Activated CD8-positive, alpha-beta T cell treated with anti-CD3 and anti-CD28 coated beads for 36 hours (primary cell): Measurements from ENCODE around the gene SLC44A4. TPM values are rescaled to one million over a fixed set of nuclear protein-coding genes. Genes with fewer than 3 reads are reported as not detected.
"Not testable (repeated sequence)": the region's sequence is repeated elsewhere in the genome, so short reads cannot be mapped to it uniquely, and the experiment has no call there.

Experiments
- ATAC-seq: fragments of 200-7000 bp; cut with Tn5 transposase; one replicate; pipeline ENCODE4 v1.10.0; 2021; ENCODE audit warnings: mild to moderate bottlenecking, moderate library complexity
- CTCF ChIA-PET: fragments of 350-600 bp; sonication (Branson Sonifier 250); formaldehyde crosslinking; loops from one replicate; lab custom pipeline; 2021; ENCODE audit warnings: antibody characterized with exemption; lab: Charles Lee
- POLR2A ChIA-PET: fragments of 350-600 bp; sonication (Branson Sonifier 250); formaldehyde crosslinking; loops from one replicate; lab custom pipeline; 2021; ENCODE audit warnings: antibody characterized with exemption; lab: Charles Lee
- DNase-seq: peaks from one replicate; pipeline ENCODE4 v3.0.0-alpha.2; 2020
- H3K27ac Mint-ChIP-seq: one replicate; pipeline ENCODE4 v1.8.0; 2021; ENCODE audit warnings: mild to moderate bottlenecking, mixed read lengths
- H3K27me3 Mint-ChIP-seq: one replicate; pipeline ENCODE4 v1.8.0; 2021; ENCODE audit warnings: mixed read lengths
- H3K36me3 Mint-ChIP-seq: one replicate; pipeline ENCODE4 v1.8.0; 2021; ENCODE audit warnings: low read depth, mixed read lengths
- H3K4me1 Mint-ChIP-seq: one replicate; pipeline ENCODE4 v1.8.0; 2021; ENCODE audit warnings: low read depth, mixed read lengths
- H3K4me3 Mint-ChIP-seq: one replicate; pipeline ENCODE4 v1.8.0; 2021; ENCODE audit warnings: mild to moderate bottlenecking, moderate library complexity, mixed read lengths
- H3K9me3 Mint-ChIP-seq: one replicate; pipeline ENCODE4 v1.8.0; 2021; ENCODE audit warnings: mixed read lengths
- intact Hi-C: fragments of 100-400 bp; cut with micrococcal nuclease; formaldehyde crosslinking; loops from one replicate; pipeline ENCODE4 v1.10.0; 2022
- total RNA-seq, 2 experiments: library from RNA; stranded (reverse); gene quantifications; one replicate each; pipeline ENCODE4 v1.2.3, GENCODE V29; 2021
- TF ChIP-seq, protein P1 (sequence below): fragments of 200-600 bp; IDR thresholded peaks from one replicate; pipeline ENCODE4 v1.8.0; 2022; ENCODE audit warnings: antibody characterized with exemption, mild to moderate bottlenecking

The SLC44A4 gene
- total RNA-seq, 2 experiments from 2014 or later, result not detected

DNA sequence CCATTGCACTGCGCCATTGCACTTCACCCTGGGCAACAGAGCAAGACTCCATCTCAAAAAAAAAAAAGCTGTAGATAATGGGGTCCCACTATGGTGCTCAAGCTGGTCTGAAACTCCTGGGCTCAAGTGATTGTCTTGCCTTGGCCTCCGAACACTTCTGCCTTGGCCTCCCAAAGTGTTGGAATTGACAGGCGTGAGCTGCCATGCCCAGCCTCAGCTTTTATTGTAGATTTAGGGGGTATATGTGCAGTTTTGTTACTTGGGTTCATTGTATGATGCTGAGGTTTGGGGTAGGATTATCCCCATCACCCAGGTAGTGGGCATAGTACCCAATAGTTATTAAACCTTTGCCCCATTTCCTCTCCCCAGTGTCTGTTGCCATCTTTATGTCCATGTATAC, 39.8 kb downstream of the SLC44A4 start:
- no peak for DNase-seq
- CTCF ChIA-PET, result interaction anchor here (1.2 to 1.3 kb wide), 3 partner anchors 18 to 109 kb away, joined by 3 to 5 read pairs (median 4); no protein-coding TSS in a partner anchor
- TF ChIP-seq, protein P1, sequence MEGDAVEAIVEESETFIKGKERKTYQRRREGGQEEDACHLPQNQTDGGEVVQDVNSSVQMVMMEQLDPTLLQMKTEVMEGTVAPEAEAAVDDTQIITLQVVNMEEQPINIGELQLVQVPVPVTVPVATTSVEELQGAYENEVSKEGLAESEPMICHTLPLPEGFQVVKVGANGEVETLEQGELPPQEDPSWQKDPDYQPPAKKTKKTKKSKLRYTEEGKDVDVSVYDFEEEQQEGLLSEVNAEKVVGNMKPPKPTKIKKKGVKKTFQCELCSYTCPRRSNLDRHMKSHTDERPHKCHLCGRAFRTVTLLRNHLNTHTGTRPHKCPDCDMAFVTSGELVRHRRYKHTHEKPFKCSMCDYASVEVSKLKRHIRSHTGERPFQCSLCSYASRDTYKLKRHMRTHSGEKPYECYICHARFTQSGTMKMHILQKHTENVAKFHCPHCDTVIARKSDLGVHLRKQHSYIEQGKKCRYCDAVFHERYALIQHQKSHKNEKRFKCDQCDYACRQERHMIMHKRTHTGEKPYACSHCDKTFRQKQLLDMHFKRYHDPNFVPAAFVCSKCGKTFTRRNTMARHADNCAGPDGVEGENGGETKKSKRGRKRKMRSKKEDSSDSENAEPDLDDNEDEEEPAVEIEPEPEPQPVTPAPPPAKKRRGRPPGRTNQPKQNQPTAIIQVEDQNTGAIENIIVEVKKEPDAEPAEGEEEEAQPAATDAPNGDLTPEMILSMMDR, result no peak
- H3K4me1 Mint-ChIP-seq, result peaks cover 21% of the 10 kb centered on the region
- peak overlapping the region; percentile 60 for H3K27ac Mint-ChIP-seq
- peaks cover 65% of the 10 kb centered on the region for H3K36me3 Mint-ChIP-seq
- POLR2A ChIA-PET, result interaction anchor here (0.7 to 7.0 kb wide), 8 partner anchors 9 to 178 kb away, joined by 3 to 42 read pairs (median 3); partner anchors contain the start of genes C6orf47, LSM2 and NEU1
- peak overlapping the region; percentile 92 for H3K4me3 Mint-ChIP-seq
- intact Hi-C loops, result loop anchor here (2.0 to 10.0 kb wide), 2 partner anchors 22 to 174 kb away; partner anchors contain the start of genes C6orf47, CSNK2B, GPANK1 and LY6G5B
- H3K9me3 Mint-ChIP-seq, result no peaks in the 10 kb centered on the region
- H3K27me3 Mint-ChIP-seq, result no peaks in the 10 kb centered on the region
- no peak for ATAC-seq

DNA sequence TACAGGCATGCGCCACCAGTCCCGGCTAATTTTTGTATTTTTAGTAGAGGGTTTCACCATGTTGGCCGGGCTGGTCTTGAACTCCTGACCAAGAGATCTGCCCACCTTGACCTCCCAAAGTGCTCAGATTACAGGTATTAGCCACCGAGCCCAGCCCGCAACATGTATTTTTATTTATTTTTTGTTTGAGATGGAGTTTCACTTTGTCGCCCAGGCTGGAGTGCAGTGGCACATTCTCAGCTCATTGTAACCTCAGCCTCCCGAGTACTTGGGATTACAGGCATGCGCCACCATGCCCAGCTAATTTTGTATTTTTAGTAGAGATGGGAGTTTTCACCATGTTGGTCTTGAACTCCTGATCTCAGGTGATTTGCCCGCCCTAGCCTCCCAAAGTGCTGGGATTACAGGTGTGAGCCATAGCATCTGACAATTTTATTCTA, 40.7 kb downstream of the SLC44A4 start:
- not testable (repeated sequence) for H3K27me3 Mint-ChIP-seq, ATAC-seq, H3K9me3 Mint-ChIP-seq, DNase-seq
- peak overlapping the region; percentile 92 for H3K4me3 Mint-ChIP-seq
- ChIA-PET POLR2A (interaction anchor here (0.7 to 7.0 kb wide), 5 partner anchors 13 to 115 kb away, joined by 3 to 42 read pairs (median 4); partner anchors contain the start of genes LSM2, MSH5 and NEU1), CTCF (interaction anchor here (0.7 to 1.3 kb wide), 4 partner anchors 8 to 1049 kb away, joined by 3 to 5 read pairs (median 4); no protein-coding TSS in a partner anchor)
- intact Hi-C loops, result loop anchor here (2.0 to 10.0 kb wide), 2 partner anchors 23 to 173 kb away; partner anchors contain the start of genes C6orf47, CSNK2B, GPANK1 and LY6G5B
- H3K4me1 Mint-ChIP-seq, result peaks cover 23% of the 10 kb centered on the region
- H3K27ac Mint-ChIP-seq, result peak overlapping the region; percentile 95
- peaks cover 63% of the 10 kb centered on the region for H3K36me3 Mint-ChIP-seq

DNA sequence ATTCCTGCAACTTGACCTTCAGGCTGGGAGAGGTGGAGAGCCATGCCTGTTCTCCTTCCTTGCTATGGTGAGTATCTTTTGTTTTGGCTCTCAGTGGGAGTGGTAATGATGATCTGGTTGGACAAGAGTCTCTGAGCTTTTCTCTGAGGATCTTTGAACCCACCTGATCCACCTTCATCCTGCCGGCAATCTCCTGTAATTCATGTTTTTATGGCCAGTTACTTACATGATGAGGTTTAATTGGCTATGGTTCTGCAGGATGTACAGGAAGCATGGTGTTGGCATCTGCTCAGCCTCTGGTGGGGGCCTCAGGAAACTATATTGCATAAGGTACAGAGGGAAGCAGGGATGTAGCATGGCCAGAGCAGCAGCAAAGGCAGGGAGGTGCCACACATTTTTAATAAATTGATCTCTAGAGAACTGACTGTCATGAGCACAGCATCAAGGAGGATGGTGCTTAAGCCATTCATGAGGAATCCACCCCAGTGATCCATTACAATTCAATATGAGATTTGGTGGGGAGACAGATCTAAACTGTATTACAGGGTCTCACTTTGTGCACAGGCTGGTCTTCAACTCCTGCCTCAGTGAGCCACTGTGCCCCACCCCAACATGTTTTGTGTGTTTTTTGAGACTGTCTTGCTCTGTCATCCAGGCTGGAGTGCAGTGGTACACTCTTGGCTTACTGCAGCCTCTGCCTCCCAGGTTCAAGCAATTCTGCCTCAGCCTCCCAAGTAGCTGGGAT, 41.3 kb downstream of the SLC44A4 start:
- TF ChIP-seq, protein P1, result no peak
- Mint-ChIP-seq H3K4me1 (peaks cover 26% of the 10 kb centered on the region), H3K36me3 (peaks cover 63% of the 10 kb centered on the region), H3K4me3 (peak overlapping the region; percentile 92), H3K9me3 (no peaks in the 10 kb centered on the region), H3K27me3 (no peaks in the 10 kb centered on the region), H3K27ac (peak overlapping the region; percentile 95)
- DNase-seq, result no peak
- intact Hi-C loops, result loop anchor here (2.0 to 10.0 kb wide), 2 partner anchors 23 to 173 kb away; partner anchors contain the start of genes C6orf47, CSNK2B, GPANK1 and LY6G5B
- ChIA-PET POLR2A (interaction anchor here (0.8 to 7.0 kb wide), 12 partner anchors 9 to 185 kb away, joined by 3 to 42 read pairs (median 4); partner anchors contain the start of genes BAG6, CSNK2B, GPANK1 and HSPA1A), CTCF (interaction anchor here (0.7 to 2.3 kb wide), 3 partner anchors 8 to 51 kb away, joined by 3 to 6 read pairs (median 3); partner anchors contain the start of gene NEU1)
- no peak for ATAC-seq

DNA sequence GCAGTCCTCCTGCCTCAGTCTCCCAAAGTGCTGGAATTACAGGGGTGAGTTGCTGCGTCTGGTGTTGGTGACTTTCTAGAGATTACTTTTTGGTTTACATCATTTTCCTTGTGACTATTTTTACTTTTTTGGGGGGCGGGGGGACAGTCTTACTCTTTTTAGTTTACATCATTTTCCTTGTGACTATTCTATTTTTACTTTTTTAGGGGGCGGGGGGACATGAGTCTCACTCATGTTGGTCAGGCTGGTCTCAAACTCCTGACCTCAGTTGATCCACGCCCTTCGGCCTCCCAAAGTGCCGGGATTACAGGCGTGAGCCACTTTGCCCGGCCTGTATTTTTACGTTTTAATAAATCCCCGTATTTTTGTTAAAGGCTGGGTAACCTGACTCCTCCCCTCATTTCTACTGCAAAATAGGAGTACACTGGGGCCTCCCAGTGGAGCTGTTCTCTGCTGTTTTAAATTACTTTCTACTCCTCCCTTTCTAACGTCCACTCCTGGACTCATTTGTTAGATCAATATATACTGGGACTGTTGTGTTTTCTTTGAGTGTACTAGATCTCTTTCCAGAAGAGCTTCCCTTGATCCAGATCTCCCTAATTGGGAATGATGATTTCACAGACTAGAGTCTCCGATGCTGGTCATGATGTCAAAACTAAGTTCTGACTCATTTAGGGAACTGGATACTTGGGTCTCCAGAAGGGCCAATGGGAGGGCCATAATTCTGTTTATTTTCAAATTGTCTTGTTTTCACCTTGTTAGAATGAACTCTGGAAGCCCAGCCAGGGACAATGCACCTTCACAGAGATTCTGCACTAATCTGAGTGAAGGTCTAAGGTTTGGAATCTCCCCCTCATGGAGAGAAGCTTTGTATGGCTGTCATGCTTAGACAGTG, 42.1 kb downstream of the SLC44A4 start:
- Mint-ChIP-seq H3K27me3 (no peaks in the 10 kb centered on the region), H3K4me1 (peaks cover 27% of the 10 kb centered on the region), H3K4me3 (peak overlapping the region; percentile 92), H3K36me3 (peaks cover 63% of the 10 kb centered on the region), H3K9me3 (no peaks in the 10 kb centered on the region), H3K27ac (peak overlapping the region; percentile 95)
- DNase-seq (no peak), ATAC-seq (no peak)
- intact Hi-C loops, result loop anchor here (10.0 kb wide), 1 partner anchor 172 kb away; the partner anchor contains the start of genes C6orf47, CSNK2B, GPANK1 and LY6G5B
- TF ChIP-seq, protein P1, result no peak
- CTCF ChIA-PET, result interaction anchor here (0.7 to 2.3 kb wide), 3 partner anchors 10 to 51 kb away, joined by 3 to 6 read pairs (median 3); partner anchors contain the start of gene NEU1
- POLR2A ChIA-PET, result interaction anchor here (0.8 to 7.0 kb wide), 19 partner anchors 9 to 184 kb away, joined by 3 to 42 read pairs (median 4); partner anchors contain the start of genes ABHD16A, BAG6, CSNK2B and EHMT2
